HG03575 (cell line): ENCODE results near the gene EXOC6B.

Experiments
- ATAC-seq: cut with Tn5 transposase; IDR thresholded peaks from one replicate; pipeline ENCODE4 v1.9.1; 2021; ENCODE audit not compliant: unreplicated experiment, insufficient number of reproducible peaks, low FRiP score; ENCODE audit errors: extremely low read depth

Gene EXOC6B

GRCh38 chr2:72153026-72153791 lies 672.6 kb downstream of the EXOC6B start:
- no peak for ATAC-seq

GRCh38 chr2:72150861-72151356 lies 674.9 kb downstream of the EXOC6B start:
- ATAC-seq, result no peak

GRCh38 chr2:72150157-72150860 lies 675.5 kb downstream of the EXOC6B start:
- ATAC-seq, result peak; percentile 49

- ATAC-seq, result no peak
Measured at GRCh38 chr2:72149556-72150156, 676.2 kb downstream of the EXOC6B start.

GRCh38 chr2:72148837-72149555 lies 676.8 kb downstream of the EXOC6B start:
- no peak for ATAC-seq

- ATAC-seq, result no peak
Measured at GRCh38 chr2:72148003-72148836, 677.6 kb downstream of the EXOC6B start.

GRCh38 chr2:72147303-72147971 lies 678.4 kb downstream of the EXOC6B start, which contains the start of gene CYP26B1:
CYP26B1 (minus strand) TSS chr2:72147862; CDS start chr2:72147834, 28 bp downstream.
- ATAC-seq, result no peak

GRCh38 chr2:72146347-72147302 lies 679.2 kb downstream of the EXOC6B start:
- ATAC-seq, result no peak

GRCh38 chr2:72145658-72146329 lies 680.0 kb downstream of the EXOC6B start:
- ATAC-seq, result no peak

- ATAC-seq, result no peak
Measured at GRCh38 chr2:72145289-72145657, 680.6 kb downstream of the EXOC6B start.

- ATAC-seq, result no peak
Measured at GRCh38 chr2:72144632-72145288, 681.1 kb downstream of the EXOC6B start.

- ATAC-seq, result no peak
Measured at GRCh38 chr2:72144274-72144631, 681.6 kb downstream of the EXOC6B start.

GRCh38 chr2:72143441-72144273 lies 682.2 kb downstream of the EXOC6B start:
- ATAC-seq, result no peak

- ATAC-seq, result no peak
Measured at GRCh38 chr2:72142570-72143440, 683.0 kb downstream of the EXOC6B start.
